Measurements from ENCODE around the gene ABTB1. TPM values are rescaled to one million over a fixed set of nuclear protein-coding genes. Genes with fewer than 3 reads are reported as not detected.

ABTB1 gene
- total RNA-seq, 4 donors from 2014 or later = 25.3 to 50.3 (median 35.8) TPM

GRCh38 chr3:127670761-127671522 is 1.8 kb upstream of the ABTB1 start:
- ATAC-seq = no peak
- no peaks in the 10 kb centered on the region for H3K27me3 ChIP-seq
- no peak overlapping the region for H3K4me3 ChIP-seq
- no peak for TF ChIP-seq POLR2A (IDR thresholded peaks at IDR 0.05)
- TF ChIP-seq EP300 (IDR thresholded peaks at IDR 0.05) = no peak
- TF ChIP-seq CTCF (IDR thresholded peaks at IDR 0.05) = no peak
- no peak for TF ChIP-seq POLR2AphosphoS5 (IDR thresholded peaks at IDR 0.05)
- peaks cover 2 to 44% (median 17%) of the 10 kb centered on the region in 3 donors for H3K4me1 ChIP-seq
- no peak overlapping the region for H3K27ac ChIP-seq
- peaks cover 0 to 12% of the 10 kb centered on the region in 2 donors for H3K36me3 ChIP-seq
- WGBS, 2 donors (ENCODE audit: low coverage in 1 of 2) = 84% methylated on average over 4 of the region's 20 CpGs; no CpG with 5 or more reads in 1 of the 2 donors
- H3K9me3 ChIP-seq = no peaks in the 10 kb centered on the region

- no CpG with 5 or more reads among the region's 44 CpGs for WGBS, 2 donors (ENCODE audit: low coverage in 1 of 2)
- Histone ChIP-seq H3K4me1 (peaks cover 2 to 51% (median 17%) of the 10 kb centered on the region in 3 donors), H3K4me3 (peak overlapping the region; percentile 82 to 99), H3K27ac (peak overlapping the region; percentile 73 to 93 (median 90)), H3K27me3 (no peaks in the 10 kb centered on the region), H3K9me3 (no peaks in the 10 kb centered on the region), H3K36me3 (peaks cover 0 to 20% of the 10 kb centered on the region in 2 donors)
- peak; percentile 18 for ATAC-seq
- TF ChIP-seq POLR2AphosphoS5 (IDR thresholded peaks at IDR 0.05) (no peak), CTCF (IDR thresholded peaks at IDR 0.05) (no peak), POLR2A (IDR thresholded peaks at IDR 0.05) (no peak), EP300 (IDR thresholded peaks at IDR 0.05) (no peak)
Measured at GRCh38 chr3:127671523-127672428, 976 bp upstream of the ABTB1 start.

- WGBS, 2 donors (ENCODE audit: low coverage in 1 of 2) = 27 to 42% methylated on average over 9 to 14 of the region's 51 CpGs
- Histone ChIP-seq H3K4me1 (peaks cover 2 to 51% (median 17%) of the 10 kb centered on the region in 3 donors), H3K27ac (peak overlapping the region; percentile 64 to 93 (median 90)), H3K9me3 (no peaks in the 10 kb centered on the region), H3K4me3 (peak overlapping the region; percentile 82 to 99), H3K36me3 (peaks cover 0 to 37% of the 10 kb centered on the region in 2 donors), H3K27me3 (no peaks in the 10 kb centered on the region)
- peak; percentile 61 for ATAC-seq
- TF ChIP-seq POLR2A (IDR thresholded peaks at IDR 0.05) (no peak), POLR2AphosphoS5 (IDR thresholded peaks at IDR 0.05) (no peak), CTCF (IDR thresholded peaks at IDR 0.05) (no peak)
Measured at GRCh38 chr3:127673191-127674100, 694 bp downstream of the ABTB1 start.

- Histone ChIP-seq H3K4me1 (peaks cover 2 to 51% (median 17%) of the 10 kb centered on the region in 3 donors), H3K36me3 (peaks cover 0 to 44% of the 10 kb centered on the region in 2 donors), H3K4me3 (peak overlapping the region; percentile 82 to 99), H3K27me3 (no peaks in the 10 kb centered on the region), H3K9me3 (no peaks in the 10 kb centered on the region), H3K27ac (peak overlapping the region in 3 of 4 donors; percentile 88 to 93 (median 93))
- no peak for ATAC-seq
- WGBS, 2 donors (ENCODE audit: low coverage in 1 of 2) = 83 to 86% methylated on average over 5 to 7 of the region's 17 CpGs
- TF ChIP-seq CTCF (IDR thresholded peaks at IDR 0.05) (no peak), POLR2AphosphoS5 (IDR thresholded peaks at IDR 0.05) (no peak), POLR2A (IDR thresholded peaks at IDR 0.05) (no peak), EP300 (IDR thresholded peaks at IDR 0.05) (no peak)
Measured at GRCh38 chr3:127674101-127674721, 1.5 kb downstream of the ABTB1 start.

Measured in gastroesophageal sphincter (tissue), 4 donors.